Stimulated activated naive CD8-positive, alpha-beta T cell treated with anti-CD3 and anti-CD28 coated beads, Interleukin-15, amount 100 ng/mL, for 72 hours (primary cell): ENCODE results near the gene NME4.
A peak's percentile ranks its signal among the peaks of the same experiment; 100 is the strongest.
"Not testable (repeated sequence)": the region's sequence is repeated elsewhere in the genome, so short reads cannot be mapped to it uniquely, and the experiment has no call there.

Source experiments
- ATAC-seq: fragments of 150-1000 bp; cut with Tn5 transposase; 2 replicates; pipeline ENCODE4 v1.10.0; 2021; ENCODE audit warnings: mild to moderate bottlenecking, moderate library complexity
- DNase-seq, 2 donors: peaks; one replicate each; pipeline ENCODE4 v3.0.0; 2021 to 2022
- H3K27ac Mint-ChIP-seq, 2 donors: one replicate each; pipeline ENCODE4 v1.8.0; 2022; ENCODE audit warnings: mild to moderate bottlenecking in 2 of 2, mixed read lengths in 2 of 2, moderate library complexity in 2 of 2
- H3K27me3 Mint-ChIP-seq: one replicate; pipeline ENCODE4 v1.8.0; 2022; ENCODE audit warnings: mixed read lengths
- H3K4me1 Mint-ChIP-seq: one replicate; pipeline ENCODE4 v1.8.0; 2022; ENCODE audit warnings: mild to moderate bottlenecking, mixed read lengths
- H3K4me3 Mint-ChIP-seq, 2 donors: one replicate each; pipeline ENCODE4 v1.8.0; 2022; ENCODE audit warnings: mild to moderate bottlenecking in 2 of 2, mixed read lengths in 2 of 2, moderate library complexity in 1 of 2
- H3K9me3 Mint-ChIP-seq, 2 donors: one replicate each; pipeline ENCODE4 v1.8.0; 2022; ENCODE audit warnings: mixed read lengths in 2 of 2

The NME4 gene

DNA sequence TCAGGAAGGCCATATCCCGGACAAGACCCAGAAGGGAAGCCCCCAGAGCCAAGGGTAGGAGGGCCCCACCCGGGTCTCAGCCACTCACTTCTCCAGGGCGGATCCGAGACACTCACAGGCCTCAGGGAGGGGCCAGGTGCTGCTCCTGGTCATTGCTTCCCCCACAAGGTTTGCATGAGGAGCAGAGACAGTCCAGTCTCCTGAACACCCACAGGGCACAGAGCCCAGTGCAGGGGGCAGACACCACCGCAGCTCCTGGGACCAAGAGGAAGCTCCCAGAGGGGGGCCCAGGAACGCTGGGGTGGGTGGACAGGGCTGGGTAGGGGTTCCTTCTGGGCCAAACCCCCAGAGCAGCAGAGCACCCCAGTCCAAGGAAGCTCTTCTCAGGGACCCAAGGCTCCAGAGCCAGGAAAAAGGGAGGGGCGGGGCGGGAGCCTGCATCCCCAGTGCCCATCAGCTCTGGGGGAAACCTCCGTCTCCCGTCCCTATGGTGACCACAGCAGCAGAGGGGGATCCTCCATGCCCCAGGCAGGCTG is 26.0 kb upstream of the NME4 start:
- Mint-ChIP-seq H3K27me3 (no peaks in the 10 kb centered on the region), H3K9me3 (no peaks in the 10 kb centered on the region), H3K27ac (peak overlapping the region; percentile 92 to 98), H3K4me1 (peaks cover 20% of the 10 kb centered on the region), H3K4me3 (peak overlapping the region; percentile 88 to 92)
- ATAC-seq (no peak), DNase-seq (peak in 1 of 2 donors; percentile 19)

GRCh38 chr16:371515-372301 is 25.3 kb upstream of the NME4 start:
- no peak overlapping the region for H3K4me3 Mint-ChIP-seq
- peaks cover 20% of the 10 kb centered on the region for H3K4me1 Mint-ChIP-seq
- no peaks in the 10 kb centered on the region for H3K27me3 Mint-ChIP-seq
- ATAC-seq, result no peak
- no peaks in the 10 kb centered on the region for H3K9me3 Mint-ChIP-seq
- H3K27ac Mint-ChIP-seq, result peak overlapping the region in 1 of 2 donors; percentile 27
- DNase-seq, result no peak

DNA sequence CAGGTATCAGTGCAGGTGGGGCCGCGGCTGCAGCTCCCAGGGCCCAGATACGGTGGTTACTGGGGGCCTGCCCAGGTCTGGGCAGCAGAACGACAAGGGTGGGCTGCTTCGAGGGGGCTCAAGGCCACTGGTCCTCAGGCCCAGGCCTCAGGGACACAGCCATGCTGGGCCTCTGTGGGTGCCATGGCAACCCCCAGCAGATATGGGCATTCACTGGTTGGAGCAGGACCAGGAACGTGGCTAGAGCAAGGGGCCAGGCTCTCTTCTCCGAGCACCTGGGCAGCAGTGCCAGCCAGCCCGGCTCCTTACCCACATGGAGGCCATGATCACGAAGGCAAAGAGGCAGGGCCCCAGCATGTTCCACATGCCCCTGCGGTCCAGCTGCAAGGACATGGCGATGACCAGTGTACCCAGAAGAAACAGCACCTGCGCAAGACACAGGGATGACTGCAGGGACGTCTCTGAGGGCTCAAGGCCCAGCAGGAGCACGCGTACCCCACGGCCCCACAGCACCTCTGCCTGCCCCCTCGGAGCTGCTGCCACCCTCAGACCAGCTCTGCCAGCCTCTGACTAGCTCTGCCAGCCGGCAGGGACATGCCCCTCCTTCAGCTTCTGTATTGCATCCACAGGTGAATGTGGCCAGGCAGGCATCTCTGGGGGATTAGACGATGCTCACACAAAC is 24.6 kb upstream of the NME4 start:
- ATAC-seq, result no peak
- H3K27me3 Mint-ChIP-seq, result no peaks in the 10 kb centered on the region
- H3K9me3 Mint-ChIP-seq, result no peaks in the 10 kb centered on the region
- H3K4me3 Mint-ChIP-seq, result no peak overlapping the region
- no peak for DNase-seq
- H3K4me1 Mint-ChIP-seq, result peaks cover 20% of the 10 kb centered on the region
- no peak overlapping the region for H3K27ac Mint-ChIP-seq

GRCh38 chr16:373020-373598 is 23.9 kb upstream of the NME4 start:
- H3K27ac Mint-ChIP-seq, result no peak overlapping the region
- H3K9me3 Mint-ChIP-seq, result no peaks in the 10 kb centered on the region
- H3K27me3 Mint-ChIP-seq, result no peaks in the 10 kb centered on the region
- no peak overlapping the region for H3K4me3 Mint-ChIP-seq
- DNase-seq (no peak), ATAC-seq (no peak)
- H3K4me1 Mint-ChIP-seq, result peaks cover 20% of the 10 kb centered on the region

GRCh38 chr16:373848-374615 is 23.0 kb upstream of the NME4 start:
- ATAC-seq (no peak), DNase-seq (no peak)
- no peak overlapping the region for H3K4me3 Mint-ChIP-seq
- H3K27me3 Mint-ChIP-seq, result no peaks in the 10 kb centered on the region
- no peaks in the 10 kb centered on the region for H3K9me3 Mint-ChIP-seq
- peaks cover 18% of the 10 kb centered on the region for H3K4me1 Mint-ChIP-seq
- H3K27ac Mint-ChIP-seq, result peak overlapping the region in 1 of 2 donors; percentile 19

DNA sequence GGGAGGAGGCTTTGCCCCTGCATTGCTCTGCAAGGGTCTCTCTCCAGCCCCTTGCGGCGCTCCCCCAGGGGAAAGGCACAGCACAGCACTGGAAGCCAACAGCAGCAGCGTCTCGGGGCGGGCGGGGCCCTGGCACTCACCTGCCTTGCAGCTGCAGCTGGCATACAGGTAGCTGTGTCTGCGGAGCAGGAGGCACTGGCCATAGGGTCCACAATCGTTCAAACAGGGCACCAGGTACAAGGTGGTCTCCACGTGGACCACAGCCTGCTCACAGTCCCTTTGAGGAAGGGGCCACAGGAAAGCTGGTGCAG is 22.4 kb upstream of the NME4 start:
- ATAC-seq (no peak), DNase-seq (no peak)
- no peaks in the 10 kb centered on the region for H3K9me3 Mint-ChIP-seq
- H3K27ac Mint-ChIP-seq, result no peak overlapping the region
- H3K27me3 Mint-ChIP-seq, result no peaks in the 10 kb centered on the region
- no peak overlapping the region for H3K4me3 Mint-ChIP-seq
- peaks cover 13% of the 10 kb centered on the region for H3K4me1 Mint-ChIP-seq

GRCh38 chr16:375212-375611 is 21.8 kb upstream of the NME4 start:
- DNase-seq (no peak), ATAC-seq (no peak)
- no peaks in the 10 kb centered on the region for H3K9me3 Mint-ChIP-seq
- H3K27me3 Mint-ChIP-seq, result no peaks in the 10 kb centered on the region
- no peak overlapping the region for H3K27ac Mint-ChIP-seq
- H3K4me3 Mint-ChIP-seq, result no peak overlapping the region
- peaks cover 14% of the 10 kb centered on the region for H3K4me1 Mint-ChIP-seq

GRCh38 chr16:375927-376816 is 20.8 kb upstream of the NME4 start:
- no peaks in the 10 kb centered on the region for H3K9me3 Mint-ChIP-seq
- H3K4me3 Mint-ChIP-seq, result no peak overlapping the region

GRCh38 chr16:376817-377418 is 20.1 kb upstream of the NME4 start:
- no peak overlapping the region for H3K4me3 Mint-ChIP-seq
- H3K9me3 Mint-ChIP-seq, result no peaks in the 10 kb centered on the region
- no peak overlapping the region for H3K27ac Mint-ChIP-seq
- peaks cover 12% of the 10 kb centered on the region for H3K4me1 Mint-ChIP-seq
- DNase-seq (no peak), ATAC-seq (no peak)
- no peaks in the 10 kb centered on the region for H3K27me3 Mint-ChIP-seq

More at GRCh38 chr16:375927-376816, 20.8 kb upstream of the NME4 start:
- ATAC-seq (no peak), DNase-seq (no peak)
- Mint-ChIP-seq H3K27ac (no peak overlapping the region), H3K27me3 (no peaks in the 10 kb centered on the region), H3K4me1 (peaks cover 12% of the 10 kb centered on the region)

DNA sequence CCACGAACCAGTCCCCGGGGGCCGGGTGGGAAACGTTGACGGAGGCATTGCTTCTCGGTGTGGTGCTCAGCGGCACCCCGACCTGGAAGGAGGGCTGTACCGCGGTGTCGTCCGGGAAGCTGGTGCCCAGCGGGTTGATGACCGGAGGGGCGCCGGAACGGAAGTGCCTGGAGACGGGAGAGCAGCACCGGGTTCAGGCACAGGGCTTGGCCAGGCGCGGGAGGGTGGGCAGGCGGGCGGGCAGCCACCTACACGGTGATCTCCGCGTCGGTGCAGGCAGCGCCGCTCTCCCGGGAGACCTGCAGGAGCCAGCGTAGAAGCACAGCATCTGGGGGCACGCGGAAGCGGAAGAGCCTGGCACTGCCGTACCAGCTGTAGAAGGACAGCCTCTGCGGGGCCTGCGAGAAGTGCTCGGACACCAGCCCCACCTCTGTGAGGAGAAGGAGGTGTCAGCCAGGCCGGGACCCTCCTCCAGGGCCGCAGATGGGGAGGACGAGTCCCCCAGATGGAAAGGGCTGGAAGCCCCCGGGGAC is 19.5 kb upstream of the NME4 start:
- no peak overlapping the region for H3K4me3 Mint-ChIP-seq
- no peak for ATAC-seq
- no peaks in the 10 kb centered on the region for H3K9me3 Mint-ChIP-seq
- no peak overlapping the region for H3K27ac Mint-ChIP-seq
- H3K27me3 Mint-ChIP-seq, result no peaks in the 10 kb centered on the region
- no peak for DNase-seq
- H3K4me1 Mint-ChIP-seq, result peaks cover 14% of the 10 kb centered on the region

GRCh38 chr16:378113-378820 is 18.7 kb upstream of the NME4 start:
- not testable (repeated sequence) for ATAC-seq, H3K27me3 Mint-ChIP-seq, H3K4me3 Mint-ChIP-seq, H3K9me3 Mint-ChIP-seq, DNase-seq
- Mint-ChIP-seq H3K4me1 (peaks cover 22% of the 10 kb centered on the region), H3K27ac (peak overlapping the region in 1 of 2 donors; percentile 88)

DNA sequence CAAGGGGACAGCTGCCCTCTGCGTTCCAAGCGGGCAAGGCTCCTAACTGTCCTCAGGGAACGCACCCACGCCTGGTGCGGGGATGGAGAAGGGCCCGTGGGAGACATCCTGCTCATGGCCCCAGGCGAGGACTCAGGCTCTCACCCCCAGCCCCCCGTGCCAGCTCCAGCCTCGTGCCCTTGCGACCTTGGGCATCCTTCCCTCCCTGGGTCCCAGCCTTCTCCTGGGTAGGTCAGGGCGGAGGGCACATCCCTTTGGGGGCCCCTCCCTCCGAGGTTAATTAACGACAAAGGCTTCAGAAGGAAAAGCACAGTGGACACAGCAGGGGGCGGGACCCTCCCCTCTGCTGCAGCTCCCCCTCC is 18.2 kb upstream of the NME4 start:
- H3K27me3 Mint-ChIP-seq, result no peaks in the 10 kb centered on the region
- no peak for DNase-seq
- H3K9me3 Mint-ChIP-seq, result no peaks in the 10 kb centered on the region
- H3K4me3 Mint-ChIP-seq, result peak overlapping the region in 1 of 2 donors; percentile 26
- peaks cover 27% of the 10 kb centered on the region for H3K4me1 Mint-ChIP-seq
- no peak overlapping the region for H3K27ac Mint-ChIP-seq
- no peak for ATAC-seq

DNA sequence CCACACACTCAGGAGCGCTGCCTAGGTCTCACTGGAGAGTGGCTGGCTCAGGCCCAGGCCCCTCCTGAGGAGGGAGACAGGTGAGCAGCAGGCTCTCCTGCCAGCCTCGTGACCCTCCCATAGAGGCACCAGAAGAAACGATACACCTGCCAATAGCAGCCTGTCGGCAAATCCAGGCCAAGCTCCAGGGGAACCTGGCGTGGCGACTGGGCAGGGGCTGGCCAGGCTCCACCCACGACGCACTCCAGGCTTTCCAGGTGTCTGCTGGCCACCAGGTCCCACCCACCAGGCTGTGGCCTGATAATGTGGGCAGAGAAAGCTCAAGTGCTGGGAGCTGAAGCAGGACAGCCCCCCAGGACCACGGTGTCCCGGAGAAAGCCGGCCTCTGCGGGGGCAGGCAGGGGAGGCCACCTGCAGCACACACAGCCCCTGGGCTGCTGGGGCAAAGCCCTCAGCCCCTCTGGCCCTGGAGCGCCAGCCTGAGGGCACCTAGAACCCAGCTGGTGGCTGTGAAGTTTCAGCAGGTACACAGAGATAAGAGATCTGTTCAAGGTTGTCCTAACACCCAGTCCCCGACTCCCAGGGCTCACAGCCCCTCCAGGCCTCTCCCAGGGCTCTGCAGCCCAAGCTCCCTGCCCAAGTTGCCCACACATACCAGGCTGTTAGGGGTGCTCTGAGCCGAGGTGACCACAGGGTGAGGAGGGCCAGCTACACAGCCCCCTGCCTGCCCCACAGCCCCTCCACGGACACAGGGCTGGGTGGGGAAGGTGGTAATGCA is 17.6 kb upstream of the NME4 start:
- H3K27me3 Mint-ChIP-seq, result no peaks in the 10 kb centered on the region

More for the DNA sequence above, 17.6 kb upstream of the NME4 start:
- Mint-ChIP-seq H3K4me3 (peak overlapping the region in 1 of 2 donors; percentile 79), H3K4me1 (peaks cover 33% of the 10 kb centered on the region), H3K27ac (no peak overlapping the region), H3K9me3 (no peaks in the 10 kb centered on the region)
- ATAC-seq, result no peak
- DNase-seq, result no peak
